Caco-2 (cell line): ENCODE data around the gene DCAF8. TPM values are rescaled to one million over a fixed set of nuclear protein-coding genes. Genes with fewer than 3 reads are reported as not detected.

Experiments
- Bru-seq: library from RNA; stranded (reverse); fragments of 400-500 nt; gene quantifications from one replicate; lab custom pipeline; 2021; lab: Mats Ljungman, UMichigan
- BruChase-seq, 2 experiments: library from RNA; stranded (reverse); fragments of 400-500 nt; gene quantifications; one replicate each; lab custom pipeline; 2021; lab: Mats Ljungman, UMichigan
- BruUV-seq: library from RNA; stranded (reverse); fragments of 400-500 nt; replicated peaks from 2 replicates; lab custom pipeline; 2021; lab: Mats Ljungman, UMichigan
- CTCF ChIA-PET: fragments of 300-600 bp; sonication (Branson Sonifier 250); formaldehyde crosslinking; loops from one replicate; lab custom pipeline; 2022; ENCODE audit warnings: antibody characterized with exemption; lab: Charles Lee
- POLR2A ChIA-PET: fragments of 300-600 bp; sonication (Branson Sonifier 250); formaldehyde crosslinking; loops from one replicate; lab custom pipeline; 2022; ENCODE audit warnings: antibody characterized with exemption; lab: Charles Lee
- DNase-seq, 2 experiments: peaks; one replicate each; pipeline versions ENCODE4 v3.0.0 to v3.0.0-alpha.2; 2020 to 2022
- H3K27me3 ChIP-seq: replicated peaks from 2 replicates; pipeline ENCODE4 v1.6.0; 2011; ENCODE audit warnings: low read length; ENCODE audit not compliant: control insufficient read depth, insufficient read depth
- H3K36me3 ChIP-seq: 2 replicates; pipeline ENCODE4 v1.5.1; 2011; ENCODE audit warnings: low read length; ENCODE audit not compliant: control insufficient read depth, insufficient read depth
- H3K4me1 ChIP-seq: fragments of 250-450 bp; sonication (Bioruptor Pico); 2 replicates; pipeline ENCODE4 v1.5.1; 2020; ENCODE audit warnings: mild to moderate bottlenecking
- H3K4me3 ChIP-seq: 2 replicates; pipeline ENCODE4 v1.5.1; 2011; ENCODE audit warnings: low read depth, mild to moderate bottlenecking, control low read depth, low read length
- H3K9me3 ChIP-seq: fragments of 250-450 bp; sonication (Bioruptor Pico); 2 replicates; pipeline ENCODE4 v1.5.1; 2020; ENCODE audit warnings: mild to moderate bottlenecking, moderate library complexity
- H3K27ac Mint-ChIP-seq: one replicate; pipeline ENCODE4 v1.8.0; 2022; ENCODE audit warnings: mixed read lengths; ENCODE audit not compliant: unreplicated experiment
- H3K27me3 Mint-ChIP-seq: one replicate; pipeline ENCODE4 v1.8.0; 2022; ENCODE audit warnings: mixed read lengths; ENCODE audit not compliant: insufficient read depth, unreplicated experiment
- H3K36me3 Mint-ChIP-seq: one replicate; pipeline ENCODE4 v1.8.0; 2022; ENCODE audit warnings: mild to moderate bottlenecking, mixed read lengths; ENCODE audit not compliant: insufficient read depth, unreplicated experiment
- H3K4me1 Mint-ChIP-seq: one replicate; pipeline ENCODE4 v1.8.0; 2022; ENCODE audit warnings: low read depth, mixed read lengths; ENCODE audit not compliant: unreplicated experiment
- H3K4me3 Mint-ChIP-seq: one replicate; pipeline ENCODE4 v1.8.0; 2022; ENCODE audit warnings: mild to moderate bottlenecking, moderate library complexity, mixed read lengths; ENCODE audit not compliant: unreplicated experiment
- H3K9me3 Mint-ChIP-seq: one replicate; pipeline ENCODE4 v1.8.0; 2022; ENCODE audit warnings: mixed read lengths; ENCODE audit not compliant: unreplicated experiment
- CTCF ChIP-seq, 2 experiments: fragments of 200-600 bp in 1 of 2; IDR thresholded peaks; 1 replicate in 1 of 2; 2 replicates in 1 of 2; pipeline versions ENCODE4 v1.5.1 to v1.8.0; 2011 to 2022; ENCODE audit warnings: antibody characterized with exemption in 1 of 2, control low read depth in 1 of 2, inconsistent platforms in 1 of 2, low read depth in 1 of 2, low read length in 1 of 2, mild to moderate bottlenecking in 1 of 2, moderate library complexity in 1 of 2; ENCODE audit not compliant: insufficient read depth in 1 of 2, severe bottlenecking in 1 of 2, unreplicated experiment in 1 of 2
- intact Hi-C: fragments of 100-400 bp; cut with micrococcal nuclease; formaldehyde crosslinking; loops from one replicate; pipeline ENCODE4 v1.10.0; 2022; ENCODE audit not compliant: unreplicated experiment
- long read RNA-seq: library from polyadenylated mRNA; stranded (forward); transcript quantifications from one replicate; pipeline ENCODE4 v2.0.0, GENCODE V29; 2022
- total RNA-seq: library from RNA; stranded (reverse); gene quantifications from 2 replicates; pipeline ENCODE4 v1.2.3, GENCODE V29; 2022

Gene DCAF8
- total RNA-seq (112 and 116 TPM in 2 replicates), Bru-seq, nascent RNA (percentile 89 among the genes with signal in this experiment), BruChase-seq, experiment 1, labeled RNA remaining after a 2-hour chase (percentile 98 among the genes with signal in this experiment), BruChase-seq, experiment 2, labeled RNA remaining after a 6-hour chase (percentile 97 among the genes with signal in this experiment)
- long read RNA-seq, full-length matches to known transcripts: 28 of 72 reads
- long read RNA-seq, partial matches to known transcripts: 11 of 72 reads
- long read RNA-seq, other reads (novel, unspliced or antisense): 33 of 72 reads

- H3K4me3 Mint-ChIP-seq: peak within 1 kb of the TSS; percentile 92
- no peaks in the 10 kb centered on the region; the same call in 1 of the 2 replicates for H3K36me3 ChIP-seq
- peaks cover 15% of the 10 kb centered on the region for H3K4me1 Mint-ChIP-seq
- no peaks in the 10 kb centered on the region for H3K27me3 ChIP-seq
- peaks cover 19% of the 10 kb centered on the region for H3K36me3 Mint-ChIP-seq
- no peak for TF ChIP-seq CTCF (IDR thresholded peaks at IDR 0.05; ENCODE audit: insufficient read depth in 1 of 2, low read depth in 1 of 2, low read length in 1 of 2, severe bottlenecking in 1 of 2, unreplicated experiment in 1 of 2)
- no peaks in the 10 kb centered on the region for H3K27me3 Mint-ChIP-seq
- H3K4me3 ChIP-seq: peak within 1 kb of the TSS; percentile 99
- no peaks in the 10 kb centered on the region for H3K4me1 ChIP-seq
- BruUV-seq: TSS peak; percentile 65
- ChIA-PET CTCF (interaction anchor here (0.6 to 3.1 kb wide), 5 partner anchors 10 to 176 kb away, joined by 3 to 33 read pairs (median 10); no protein-coding TSS in a partner anchor), POLR2A (interaction anchor here (0.5 to 2.4 kb wide), 8 partner anchors 10 to 161 kb away, joined by 3 to 21 read pairs (median 6); partner anchors contain the start of gene PEX19)
- intact Hi-C loops: loop anchor here (1.0 kb wide), 1 partner anchor 23 kb away; the partner anchor contains the start of gene PEX19
- DNase-seq: peak; percentile 98
- peak within 1 kb of the TSS; percentile 97 for H3K27ac Mint-ChIP-seq
- no peaks in the 10 kb centered on the region for H3K9me3 Mint-ChIP-seq
- no peaks in the 10 kb centered on the region for H3K9me3 ChIP-seq
Measured at GRCh38 chr1:160261893-160262794, at the start of gene DCAF8. DCAF8 (minus strand) TSS chr1:160262549; CDS start chr1:160244008, 18,541 bp downstream.

- Histone ChIP-seq H3K36me3 (peaks cover 6% of the 10 kb centered on the region), H3K4me3 (no peak overlapping the region), H3K9me3 (no peaks in the 10 kb centered on the region), H3K4me1 (no peaks in the 10 kb centered on the region), H3K27me3 (no peaks in the 10 kb centered on the region)
- H3K4me3 Mint-ChIP-seq: no peak overlapping the region
- intact Hi-C loops: no loop called here
- no peaks in the 10 kb centered on the region for H3K4me1 Mint-ChIP-seq
- no peak for TF ChIP-seq CTCF (IDR thresholded peaks at IDR 0.05; ENCODE audit: insufficient read depth in 1 of 2, low read depth in 1 of 2, low read length in 1 of 2, severe bottlenecking in 1 of 2, unreplicated experiment in 1 of 2)
- H3K9me3 Mint-ChIP-seq: no peaks in the 10 kb centered on the region
- BruUV-seq: no TSS peak
- no peak for DNase-seq
- CTCF ChIA-PET: no interaction called here
- peaks cover 85% of the 10 kb centered on the region for H3K36me3 Mint-ChIP-seq
- no peak overlapping the region for H3K27ac Mint-ChIP-seq
- POLR2A ChIA-PET: no interaction called here
- H3K27me3 Mint-ChIP-seq: no peaks in the 10 kb centered on the region
Measured at GRCh38 chr1:160309571-160309970, 47.2 kb upstream of the DCAF8 start.

- ChIA-PET CTCF (interaction anchor here (1.0 kb wide), 1 partner anchor 17 kb away, joined by 3 read pairs; no protein-coding TSS in a partner anchor), POLR2A (no interaction called here)
- Histone ChIP-seq H3K9me3 (no peaks in the 10 kb centered on the region), H3K27me3 (no peaks in the 10 kb centered on the region), H3K4me3 (no peak overlapping the region), H3K36me3 (peaks cover 5% of the 10 kb centered on the region), H3K4me1 (no peaks in the 10 kb centered on the region)
- Mint-ChIP-seq H3K4me3 (no peak overlapping the region), H3K4me1 (no peaks in the 10 kb centered on the region), H3K27me3 (no peaks in the 10 kb centered on the region), H3K9me3 (no peaks in the 10 kb centered on the region), H3K36me3 (peaks cover 81% of the 10 kb centered on the region), H3K27ac (no peak overlapping the region)
- TF ChIP-seq CTCF (IDR thresholded peaks at IDR 0.05; ENCODE audit: insufficient read depth in 1 of 2, low read depth in 1 of 2, low read length in 1 of 2, severe bottlenecking in 1 of 2, unreplicated experiment in 1 of 2): no peak
- DNase-seq: no peak
- intact Hi-C loops: no loop called here
- BruUV-seq: no TSS peak
Measured at GRCh38 chr1:160309185-160309557, 46.8 kb upstream of the DCAF8 start.
